HG03439 (cell line): Measurements from ENCODE around the gene PRMT2.

Experiments
- ATAC-seq: cut with Tn5 transposase; IDR thresholded peaks from one replicate; pipeline ENCODE4 v1.9.1; 2021; ENCODE audit warnings: mild to moderate bottlenecking, moderate library complexity; ENCODE audit not compliant: unreplicated experiment

The PRMT2 gene

DNA sequence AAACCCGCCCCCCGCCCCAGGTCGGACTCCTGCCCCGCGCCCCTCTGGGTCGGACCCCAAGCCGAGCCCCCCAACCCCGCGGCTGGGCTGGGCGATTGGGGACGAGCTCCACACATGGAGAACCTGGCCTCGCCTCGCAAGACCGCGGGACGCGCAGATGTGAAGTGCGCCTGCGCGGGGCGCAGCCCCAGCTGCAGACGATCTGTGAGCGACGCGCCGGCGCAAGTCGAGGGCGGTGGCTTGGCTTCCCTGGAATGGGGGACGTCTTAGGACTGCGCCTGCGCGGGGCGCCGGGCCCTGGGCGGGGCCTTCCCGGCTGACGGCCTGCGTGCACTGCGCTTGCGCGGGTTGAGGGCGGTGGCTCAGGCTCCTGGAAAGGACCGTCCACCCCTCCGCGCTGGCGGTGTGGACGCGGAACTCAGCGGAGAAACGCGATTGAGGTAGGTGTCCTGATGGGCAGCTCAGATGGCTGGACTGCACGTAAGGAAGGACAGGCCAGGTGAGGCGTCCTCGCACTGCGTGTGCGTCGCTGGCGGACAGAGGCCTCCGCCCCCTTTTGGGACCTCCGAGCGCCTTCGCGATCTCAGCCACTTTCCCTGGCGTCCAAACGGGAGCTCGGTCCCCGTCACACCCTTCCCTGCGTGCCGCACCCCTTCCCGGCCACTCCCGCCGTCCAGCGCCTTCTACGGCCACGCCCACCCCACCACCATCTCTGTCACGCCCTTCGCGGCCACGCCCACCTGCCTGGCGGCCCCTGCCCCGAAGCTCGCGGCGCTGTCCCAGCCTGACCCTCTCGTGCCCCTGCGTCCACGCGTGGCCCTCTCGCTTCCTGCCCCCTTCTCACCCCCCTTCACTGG is at the start of gene PRMT2:
PRMT2 (plus strand) TSS at position 351 of the 857 bp plus-strand sequence. CDS start 1,278 bp downstream, outside the sequence.
- ATAC-seq = peak; percentile 93

GRCh38 chr21:46594276-46594675 is 41.2 kb upstream of the PRMT2 start:
- ATAC-seq = no peak

GRCh38 chr21:46596201-46596600 is 39.3 kb upstream of the PRMT2 start:
- no peak for ATAC-seq

DNA sequence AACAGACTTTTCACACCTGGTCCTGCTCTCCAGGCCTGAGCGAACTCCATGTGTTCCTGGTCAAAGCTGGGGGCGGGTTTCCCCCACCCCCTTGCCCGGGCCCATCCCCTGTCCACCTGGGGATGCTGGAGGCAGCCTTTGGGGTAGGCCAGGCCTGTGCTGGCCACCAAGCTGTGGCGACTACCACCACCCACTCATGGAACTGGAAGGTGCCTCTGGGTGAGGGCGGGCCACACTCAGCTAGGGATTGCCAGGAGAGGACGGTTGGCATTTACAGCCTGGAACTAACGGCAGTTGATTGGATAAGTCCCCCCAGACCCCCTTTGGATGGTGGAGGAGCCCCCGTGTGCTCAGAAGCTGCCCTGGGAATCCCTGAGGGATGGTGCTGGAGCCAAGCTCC is 38.4 kb upstream of the PRMT2 start:
- no peak for ATAC-seq

DNA sequence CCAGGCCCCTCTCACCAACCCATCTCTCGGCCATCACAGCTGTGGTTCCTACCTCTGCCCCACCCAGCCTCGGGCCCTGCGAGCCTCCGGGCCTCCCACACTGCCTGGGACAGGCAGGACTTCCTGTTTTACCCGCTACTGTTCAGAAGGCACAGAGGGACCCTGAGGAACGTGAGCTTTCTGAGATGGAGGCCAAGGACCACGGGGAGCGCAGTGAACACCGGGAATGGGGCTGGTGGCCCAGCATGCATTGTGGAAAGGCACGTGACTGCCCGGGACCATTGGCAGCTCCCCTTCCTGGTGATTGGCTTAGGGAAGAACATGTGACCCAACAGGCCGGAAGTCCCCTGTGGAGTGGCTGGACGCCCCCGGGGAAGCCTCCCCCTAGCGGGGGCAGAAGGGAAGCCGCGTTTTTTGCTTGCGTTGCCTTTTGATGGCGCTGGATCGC is 37.6 kb upstream of the PRMT2 start:
- no peak for ATAC-seq

DNA sequence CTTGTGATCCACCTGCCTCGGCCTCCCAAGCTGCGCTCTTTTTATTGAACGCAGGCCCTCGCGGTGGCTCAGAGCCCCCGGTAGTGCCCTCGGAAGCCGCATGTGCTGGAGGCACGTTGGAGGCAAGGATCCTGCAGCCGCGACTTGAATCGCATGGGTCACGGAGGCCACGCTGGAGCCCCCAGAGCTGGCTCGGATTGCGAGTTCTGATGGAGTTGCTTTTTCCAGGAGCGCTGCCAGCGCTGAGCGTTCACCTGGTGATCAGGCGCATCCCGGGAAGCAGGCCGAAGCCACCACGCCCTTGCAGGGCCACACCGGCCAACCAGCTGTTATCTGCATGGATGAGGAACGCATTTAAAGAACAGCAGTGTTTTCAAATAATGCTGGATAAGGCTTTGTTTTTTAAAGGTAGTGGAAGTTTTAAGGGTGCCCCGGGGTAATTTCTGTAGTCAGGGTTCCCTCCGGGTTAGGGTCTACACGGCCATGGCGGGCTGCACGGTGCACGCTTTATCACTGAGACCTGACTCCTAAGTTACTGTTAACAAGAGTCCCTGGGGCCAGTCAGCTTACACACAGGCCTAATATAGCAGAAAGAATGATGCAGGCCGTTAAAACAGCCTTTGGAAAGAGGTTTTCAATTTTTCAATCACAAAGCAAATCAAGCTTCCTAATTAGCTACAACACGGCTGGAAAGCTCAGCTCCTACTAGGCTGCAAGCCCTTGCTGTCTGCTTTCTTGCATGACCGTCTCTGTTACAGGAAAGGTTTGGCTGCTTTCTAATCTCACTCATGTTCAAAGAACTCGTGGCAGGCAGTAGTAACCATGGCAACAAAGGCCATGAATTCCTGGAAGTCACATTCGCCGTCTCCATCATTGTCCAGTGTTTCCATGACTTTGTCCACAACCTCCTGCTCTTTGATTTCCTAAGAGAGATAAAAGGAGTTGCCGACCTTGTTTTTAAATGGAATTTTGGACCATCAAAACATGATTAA is 36.6 kb upstream of the PRMT2 start:
- ATAC-seq = no peak

DNA sequence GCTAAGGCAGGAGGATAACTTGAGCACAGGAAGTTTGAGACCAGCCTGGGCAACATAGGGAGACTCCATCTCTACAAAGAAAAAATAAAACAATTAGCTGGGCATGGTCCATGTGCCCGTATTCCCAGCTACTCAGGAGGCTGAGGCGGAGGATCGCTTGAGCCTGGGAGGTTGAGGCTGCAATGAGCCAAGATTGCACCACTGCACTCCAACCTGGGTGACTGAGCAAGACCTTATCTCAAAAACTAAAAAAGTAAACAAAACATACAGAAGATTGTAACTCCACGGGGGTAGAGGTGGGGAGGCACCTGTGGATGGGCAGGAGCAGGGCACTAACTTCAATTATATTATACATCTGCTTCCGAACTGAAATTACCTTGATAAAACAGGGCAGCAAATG is 35.2 kb upstream of the PRMT2 start:
- no peak for ATAC-seq

GRCh38 chr21:46600978-46601377 is 34.5 kb upstream of the PRMT2 start:
- ATAC-seq = no peak

GRCh38 chr21:46603228-46603627 is 32.2 kb upstream of the PRMT2 start:
- no peak for ATAC-seq

DNA sequence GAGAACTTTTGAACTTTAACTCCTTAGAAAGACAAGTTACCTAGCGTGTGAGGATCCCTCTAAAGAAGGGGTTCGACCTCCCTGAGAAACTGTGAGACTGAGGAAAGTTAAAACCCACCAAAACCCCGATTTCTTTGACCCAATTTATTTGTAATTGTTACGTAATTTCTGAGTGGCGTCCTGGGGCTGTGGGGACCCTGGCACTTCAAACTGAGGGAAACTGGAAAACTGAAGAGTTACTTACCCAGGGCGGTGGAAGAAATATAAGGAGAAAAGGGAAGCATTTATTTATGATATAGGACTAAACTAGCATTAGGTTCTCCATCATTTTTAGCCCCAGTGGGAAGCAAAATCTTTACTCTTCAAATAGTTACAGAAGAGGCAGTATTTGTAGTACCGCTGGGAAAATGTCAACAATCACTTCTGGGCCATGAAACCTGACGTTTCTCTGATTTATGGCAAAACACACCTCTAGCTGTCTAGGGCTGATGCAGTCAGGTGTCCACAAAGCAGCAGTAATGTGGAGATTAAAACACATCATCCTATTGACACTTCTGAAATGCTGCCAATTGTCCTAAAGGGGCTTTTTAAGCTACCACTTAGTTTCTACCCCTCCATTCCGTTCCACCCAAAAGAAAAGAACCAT is 31.0 kb upstream of the PRMT2 start:
- ATAC-seq = no peak

GRCh38 chr21:46604975-46605766 is 30.3 kb upstream of the PRMT2 start, which contains the start of gene S100B:
Gene S100B, minus strand, starts transcription at chr21:46605082. Its CDS starts 2,667 bp downstream, at chr21:46602415.
- no peak for ATAC-seq

- no peak for ATAC-seq
Observed at GRCh38 chr21:46605767-46606426, 29.6 kb upstream of the PRMT2 start.

GRCh38 chr21:46606427-46606813 is 29.1 kb upstream of the PRMT2 start:
- ATAC-seq = no peak

GRCh38 chr21:46607636-46608035 is 27.8 kb upstream of the PRMT2 start:
- ATAC-seq = no peak

DNA sequence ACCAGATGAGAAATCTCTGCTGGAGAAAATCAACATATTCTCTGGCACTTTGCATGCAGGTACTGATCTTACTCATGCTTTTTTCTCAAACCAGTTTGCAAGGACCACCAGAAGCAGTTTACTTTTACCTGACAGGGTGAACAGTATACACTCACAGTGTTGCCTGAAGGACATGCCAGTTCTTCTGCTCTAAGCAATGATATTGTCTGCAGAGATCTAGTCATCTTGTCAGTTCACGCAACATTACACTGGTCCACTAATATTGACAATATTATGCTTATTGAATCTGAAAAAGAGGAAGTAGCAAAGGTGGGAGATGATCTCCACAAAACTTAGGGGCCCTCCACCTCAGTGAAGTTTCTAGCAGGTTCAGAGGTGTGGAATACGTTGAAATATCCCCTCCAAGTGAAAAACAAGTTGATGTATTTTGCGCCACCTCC is 26.8 kb upstream of the PRMT2 start:
- peak; percentile 42 for ATAC-seq

DNA sequence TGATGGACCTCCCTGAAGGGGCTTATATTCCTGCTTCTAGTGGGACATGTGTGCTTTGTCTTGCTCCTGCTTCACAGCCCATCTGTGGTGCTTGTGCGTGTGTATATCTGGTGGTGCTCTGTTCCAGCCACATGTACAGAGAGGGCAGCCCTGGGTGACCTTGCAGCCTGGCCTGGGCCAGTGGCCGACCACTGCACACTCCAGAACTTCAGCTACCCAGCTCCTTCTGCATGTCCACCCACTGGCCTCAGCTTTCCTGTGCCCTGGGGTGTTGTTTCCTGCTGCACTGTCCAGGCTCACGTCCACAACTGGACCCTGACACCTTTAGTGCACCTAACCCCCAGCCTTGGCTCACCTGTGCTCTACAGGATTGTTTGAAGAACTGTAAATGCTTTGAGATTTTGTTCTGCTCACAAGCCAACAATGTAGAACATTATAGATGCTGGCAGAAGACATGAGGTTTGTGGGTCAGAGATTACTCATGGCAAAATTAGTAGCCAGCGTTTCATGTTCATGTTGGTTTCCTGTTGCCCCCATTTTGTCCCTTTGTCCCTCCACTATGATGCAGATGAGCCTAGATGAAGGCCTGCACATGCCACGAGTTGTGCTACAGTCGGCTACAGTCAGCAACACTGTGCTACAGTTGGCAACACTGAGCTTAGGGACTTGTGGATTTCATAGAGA is 25.3 kb upstream of the PRMT2 start:
- no peak for ATAC-seq

- no peak for ATAC-seq
Observed at GRCh38 chr21:46613391-46613790, 22.1 kb upstream of the PRMT2 start.

- ATAC-seq = no peak
Observed at GRCh38 chr21:46616050-46616449, 19.4 kb upstream of the PRMT2 start.

DNA sequence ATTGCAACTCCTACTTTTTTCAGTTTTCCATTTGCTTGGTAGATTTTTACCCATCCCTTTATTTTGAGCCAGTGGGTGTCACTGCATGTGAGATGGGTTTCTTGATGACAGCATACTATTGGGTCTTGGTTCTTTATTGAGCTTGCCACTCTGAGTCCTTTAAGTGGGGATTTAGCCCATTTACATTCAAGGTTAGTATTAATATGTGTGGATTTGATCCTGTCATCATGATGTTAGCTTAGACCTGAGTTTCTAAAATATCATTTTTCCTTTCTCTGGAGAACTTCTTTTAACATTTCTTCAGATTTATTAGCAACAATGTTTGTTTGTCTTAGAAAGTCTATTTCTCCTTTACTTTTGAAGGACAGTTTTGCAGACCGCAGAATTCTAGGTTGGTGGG is 18.8 kb upstream of the PRMT2 start:
- ATAC-seq = no peak
